Measurements from ENCODE around the gene PCSK4. TPM values are rescaled to one million over a fixed set of nuclear protein-coding genes. Genes with fewer than 3 reads are reported as not detected.

Gene PCSK4
- total and polyA plus RNA-seq, 10 of the 15 experiments (the other 5 are each of a cell fraction or from before 2014, with no cell fraction given): 0.27 to 0.99 (median 0.40) TPM; not detected in 3

GRCh38 chr19:1497578-1498235 lies 7.6 kb upstream of the PCSK4 start:
- H3K4me3 ChIP-seq: no peak overlapping the region
- no peak overlapping the region for H2AFZ ChIP-seq (ENCODE audit: control insufficient read depth, low read depth, low read length)
- H3K9ac ChIP-seq (ENCODE audit: control insufficient read depth, insufficient read depth, low read length): no peak overlapping the region
- BruUV-seq (replicated peaks): no TSS peak
- DNase-seq (ENCODE audit: low read depth, low spot score) (no peak), FAIRE-seq (no peak), ATAC-seq (no peak)
- no peaks in the 10 kb centered on the region for H4K20me1 ChIP-seq (ENCODE audit: control insufficient read depth, insufficient read depth)
- POLR2A ChIA-PET: interaction anchor here (0.6 to 0.7 kb wide), 2 partner anchors 158 to 171 kb away, joined by 5 to 7 read pairs; no protein-coding TSS in a partner anchor
- SMC1A ChIA-PET (ENCODE audit: uncharacterized antibody, unreplicated experiment): no interaction called here
- no peak overlapping the region for H3K27ac ChIP-seq (ENCODE audit: control insufficient read depth, insufficient read depth)
- H3K9me3 ChIP-seq (replicated peaks; ENCODE audit: control insufficient read depth, insufficient read depth, low read length): no peaks in the 10 kb centered on the region
- no peaks in the 10 kb centered on the region for H3K27me3 ChIP-seq (replicated peaks in 1 of 2; ENCODE audit: control insufficient read depth in 2 of 2, insufficient read depth in 2 of 2, low read length in 1 of 2)
- no peaks in the 10 kb centered on the region for H3K36me3 ChIP-seq (ENCODE audit: control insufficient read depth in 2 of 2, insufficient read depth in 2 of 2, low read length in 1 of 2)
- H3K4me2 ChIP-seq (ENCODE audit: control insufficient read depth, insufficient read depth): no peak overlapping the region
- RAD21 ChIA-PET (ENCODE audit: unreplicated experiment): no interaction called here
- H3K4me1 ChIP-seq (ENCODE audit: control insufficient read depth, insufficient read depth, low read length): no peaks in the 10 kb centered on the region
- in situ Hi-C loops (cut with MboI) (no loop called here), intact Hi-C loops (cut with micrococcal nuclease; ENCODE audit: unreplicated experiment) (no loop called here)
- CTCF ChIA-PET: interaction anchor here (1.2 kb wide), 1 partner anchor 11 kb away, joined by 5 read pairs; no protein-coding TSS in a partner anchor
- no peaks in the 10 kb centered on the region for H3K79me2 ChIP-seq (ENCODE audit: control insufficient read depth, insufficient read depth, low read length)
- 53% methylated on average over 25 of the region's 25 CpGs for WGBS (ENCODE audit: insufficient coverage, insufficient replicate concordance, low lambda C conversion rate, missing lambda C conversion rate)
- TF ChIP-seq CBX5 (IDR thresholded peaks at IDR 0.05; ENCODE audit: low read depth): no peak
- TF ChIP-seq, protein P1, sequence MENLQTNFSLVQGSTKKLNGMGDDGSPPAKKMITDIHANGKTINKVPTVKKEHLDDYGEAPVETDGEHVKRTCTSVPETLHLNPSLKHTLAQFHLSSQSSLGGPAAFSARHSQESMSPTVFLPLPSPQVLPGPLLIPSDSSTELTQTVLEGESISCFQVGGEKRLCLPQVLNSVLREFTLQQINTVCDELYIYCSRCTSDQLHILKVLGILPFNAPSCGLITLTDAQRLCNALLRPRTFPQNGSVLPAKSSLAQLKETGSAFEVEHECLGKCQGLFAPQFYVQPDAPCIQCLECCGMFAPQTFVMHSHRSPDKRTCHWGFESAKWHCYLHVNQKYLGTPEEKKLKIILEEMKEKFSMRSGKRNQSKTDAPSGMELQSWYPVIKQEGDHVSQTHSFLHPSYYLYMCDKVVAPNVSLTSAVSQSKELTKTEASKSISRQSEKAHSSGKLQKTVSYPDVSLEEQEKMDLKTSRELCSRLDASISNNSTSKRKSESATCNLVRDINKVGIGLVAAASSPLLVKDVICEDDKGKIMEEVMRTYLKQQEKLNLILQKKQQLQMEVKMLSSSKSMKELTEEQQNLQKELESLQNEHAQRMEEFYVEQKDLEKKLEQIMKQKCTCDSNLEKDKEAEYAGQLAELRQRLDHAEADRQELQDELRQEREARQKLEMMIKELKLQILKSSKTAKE (IDR thresholded peaks at IDR 0.05; ENCODE audit: low read depth, poor library complexity, severe bottlenecking): no peak
- TF ChIP-seq, protein P2, sequence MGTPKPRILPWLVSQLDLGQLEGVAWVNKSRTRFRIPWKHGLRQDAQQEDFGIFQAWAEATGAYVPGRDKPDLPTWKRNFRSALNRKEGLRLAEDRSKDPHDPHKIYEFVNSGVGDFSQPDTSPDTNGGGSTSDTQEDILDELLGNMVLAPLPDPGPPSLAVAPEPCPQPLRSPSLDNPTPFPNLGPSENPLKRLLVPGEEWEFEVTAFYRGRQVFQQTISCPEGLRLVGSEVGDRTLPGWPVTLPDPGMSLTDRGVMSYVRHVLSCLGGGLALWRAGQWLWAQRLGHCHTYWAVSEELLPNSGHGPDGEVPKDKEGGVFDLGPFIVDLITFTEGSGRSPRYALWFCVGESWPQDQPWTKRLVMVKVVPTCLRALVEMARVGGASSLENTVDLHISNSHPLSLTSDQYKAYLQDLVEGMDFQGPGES (IDR thresholded peaks at IDR 0.05): no peak
- no peak for TF ChIP-seq MAX (IDR thresholded peaks at IDR 0.05; ENCODE audit: low read depth, low read length)
- no peak for TF ChIP-seq ZNF24 (IDR thresholded peaks at IDR 0.05)
- no peak for TF ChIP-seq EZH2 (IDR thresholded peaks at IDR 0.05; ENCODE audit: borderline replicate concordance, control insufficient read depth, low read depth, low read length)
- no peak for TF ChIP-seq MTA3 (IDR thresholded peaks at IDR 0.05; ENCODE audit: borderline replicate concordance, low read length)
- no peak for TF ChIP-seq RUNX3 (IDR thresholded peaks at IDR 0.05; ENCODE audit: low read length)
- TF ChIP-seq NR2C2 (IDR thresholded peaks at IDR 0.05; ENCODE audit: borderline replicate concordance, control insufficient read depth, insufficient read length, low read depth): no peak
- TF ChIP-seq PRDM15 (CRISPR knock-in tag; IDR thresholded peaks at IDR 0.05): no peak
- TF ChIP-seq ZNF592 (IDR thresholded peaks at IDR 0.05): no peak

All from GM12878 (cell line).